ENCODE results near the gene KLF11. TPM values are rescaled to one million over a fixed set of nuclear protein-coding genes. Genes with fewer than 3 reads are reported as not detected.

Gene KLF11
- polyA plus RNA-seq, 3 donors = 21.0 to 69.8 (median 25.3) TPM

- H3K9ac ChIP-seq (ENCODE audit: insufficient read depth, low read length, poor library complexity, severe bottlenecking) = no peak overlapping the region
- no peaks in the 10 kb centered on the region for H3K36me3 ChIP-seq (replicated peaks in 1 of 2; ENCODE audit: control insufficient read depth in 1 of 2, insufficient read depth in 2 of 2, low read length in 2 of 2)
- WGBS (ENCODE audit: insufficient coverage) = 93% methylated on average over 2 of the region's 4 CpGs
- no peak overlapping the region for H3K4me2 ChIP-seq (replicated peaks; ENCODE audit: extremely low read depth, low read length, poor library complexity, severe bottlenecking)
- no peak overlapping the region for H3K4me3 ChIP-seq (replicated peaks in 1 of 3; ENCODE audit: low read depth in 2 of 3, low read length in 3 of 3)
- no peak for DNase-seq
- intact Hi-C loops (cut with micrococcal nuclease) = no loop called here
- H3K4me3 Mint-ChIP-seq = no peak overlapping the region
- peaks cover 22 to 35% of the 10 kb centered on the region in 2 donors for H3K4me1 ChIP-seq (ENCODE audit: control insufficient read depth in 1 of 2, insufficient read depth in 2 of 2, low read length in 2 of 2)
- H3K27ac Mint-ChIP-seq = no peak overlapping the region
- peaks cover 0 to 4% (median 3%) of the 10 kb centered on the region in 3 donors for H3K27me3 Mint-ChIP-seq (ENCODE audit: low read depth in 3 of 3)
- no peak overlapping the region for H3K27ac ChIP-seq (ENCODE audit: low read depth in 1 of 2, low read length in 2 of 2)
- H3K27me3 ChIP-seq (ENCODE audit: control insufficient read depth in 2 of 2, insufficient read depth in 2 of 2, low read length in 2 of 2) = no peaks in the 10 kb centered on the region
- peaks cover 30% of the 10 kb centered on the region for H3K4me1 Mint-ChIP-seq
- no peaks in the 10 kb centered on the region for H3K36me3 Mint-ChIP-seq
- H3K79me2 ChIP-seq (ENCODE audit: insufficient read depth, low read length) = no peaks in the 10 kb centered on the region
- no peak for TF ChIP-seq CTCF (IDR thresholded peaks at IDR 0.05)
- peaks cover 0 to under 1% of the 10 kb centered on the region in 2 donors for H3K9me3 ChIP-seq (replicated peaks in 1 of 2; ENCODE audit: control insufficient read depth in 1 of 2, insufficient read depth in 1 of 2, low read length in 2 of 2)
- peaks cover 0 to 5% (median 4%) of the 10 kb centered on the region in 7 donors for H3K9me3 Mint-ChIP-seq
- no peak overlapping the region for H2AFZ ChIP-seq (ENCODE audit: insufficient read depth, low read depth, low read length, poor library complexity, severe bottlenecking)
- H4K20me1 ChIP-seq (ENCODE audit: insufficient read depth, low read length) = no peaks in the 10 kb centered on the region
Measured at GRCh38 chr2:10022445-10022844, 20.9 kb upstream of the KLF11 start.

- no peak overlapping the region for H3K4me3 ChIP-seq (replicated peaks in 1 of 3; ENCODE audit: low read depth in 2 of 3, low read length in 3 of 3)
- H3K9ac ChIP-seq (ENCODE audit: insufficient read depth, low read length, poor library complexity, severe bottlenecking) = no peak overlapping the region
- H3K9me3 Mint-ChIP-seq = peaks cover 0 to 4% (median 2%) of the 10 kb centered on the region in 7 donors
- H2AFZ ChIP-seq (ENCODE audit: insufficient read depth, low read depth, low read length, poor library complexity, severe bottlenecking) = no peak overlapping the region
- no peak overlapping the region for H3K27ac Mint-ChIP-seq
- H3K4me1 ChIP-seq (ENCODE audit: control insufficient read depth in 1 of 2, insufficient read depth in 2 of 2, low read length in 2 of 2) = peaks cover 25 to 37% of the 10 kb centered on the region in 2 donors
- no peaks in the 10 kb centered on the region for H3K27me3 ChIP-seq (ENCODE audit: control insufficient read depth in 2 of 2, insufficient read depth in 2 of 2, low read length in 2 of 2)
- H3K36me3 Mint-ChIP-seq = no peaks in the 10 kb centered on the region
- no peak overlapping the region for H3K4me2 ChIP-seq (replicated peaks; ENCODE audit: extremely low read depth, low read length, poor library complexity, severe bottlenecking)
- H3K4me1 Mint-ChIP-seq = peaks cover 32% of the 10 kb centered on the region
- WGBS (ENCODE audit: insufficient coverage) = 93% methylated on average over 8 of the region's 10 CpGs
- intact Hi-C loops (cut with micrococcal nuclease) = no loop called here
- H3K36me3 ChIP-seq (replicated peaks in 1 of 2; ENCODE audit: control insufficient read depth in 1 of 2, insufficient read depth in 2 of 2, low read length in 2 of 2) = no peaks in the 10 kb centered on the region
- no peak overlapping the region for H3K27ac ChIP-seq (ENCODE audit: low read depth in 1 of 2, low read length in 2 of 2)
- no peaks in the 10 kb centered on the region for H4K20me1 ChIP-seq (ENCODE audit: insufficient read depth, low read length)
- no peaks in the 10 kb centered on the region for H3K9me3 ChIP-seq (replicated peaks in 1 of 2; ENCODE audit: control insufficient read depth in 1 of 2, insufficient read depth in 1 of 2, low read length in 2 of 2)
- H3K27me3 Mint-ChIP-seq (ENCODE audit: low read depth in 3 of 3) = no peaks in the 10 kb centered on the region
- no peak overlapping the region for H3K4me3 Mint-ChIP-seq
- TF ChIP-seq CTCF (IDR thresholded peaks at IDR 0.05) = no peak
- no peak for DNase-seq
- no peaks in the 10 kb centered on the region for H3K79me2 ChIP-seq (ENCODE audit: insufficient read depth, low read length)
Measured at GRCh38 chr2:10022966-10023662, 20.2 kb upstream of the KLF11 start.
